ENCODE data around the gene NOC2L.
"Not testable (repeated sequence)": the region's sequence is repeated elsewhere in the genome, so short reads cannot be mapped to it uniquely, and the experiment has no call there.

DNA sequence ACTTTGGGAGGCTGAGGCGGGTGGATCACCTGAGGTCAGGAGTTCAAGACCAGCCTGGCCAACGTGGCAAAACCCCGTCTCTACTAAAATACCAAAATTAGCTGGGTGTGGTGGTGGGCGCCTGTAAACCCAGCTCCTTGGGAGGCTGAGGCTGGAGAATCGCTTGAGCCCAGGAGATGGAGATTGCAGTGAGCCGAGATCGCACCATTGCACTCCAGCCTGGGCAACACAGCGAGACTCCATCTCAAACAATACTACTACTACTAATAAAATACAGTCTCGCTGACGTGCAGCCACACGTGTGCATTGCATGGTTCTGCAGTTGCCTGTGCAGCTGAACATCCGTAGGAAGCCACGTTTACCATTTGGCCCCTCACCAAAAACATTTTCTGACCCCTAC lies 12.2 kb downstream of the NOC2L start:
- TF ChIP-seq, protein P1, sequence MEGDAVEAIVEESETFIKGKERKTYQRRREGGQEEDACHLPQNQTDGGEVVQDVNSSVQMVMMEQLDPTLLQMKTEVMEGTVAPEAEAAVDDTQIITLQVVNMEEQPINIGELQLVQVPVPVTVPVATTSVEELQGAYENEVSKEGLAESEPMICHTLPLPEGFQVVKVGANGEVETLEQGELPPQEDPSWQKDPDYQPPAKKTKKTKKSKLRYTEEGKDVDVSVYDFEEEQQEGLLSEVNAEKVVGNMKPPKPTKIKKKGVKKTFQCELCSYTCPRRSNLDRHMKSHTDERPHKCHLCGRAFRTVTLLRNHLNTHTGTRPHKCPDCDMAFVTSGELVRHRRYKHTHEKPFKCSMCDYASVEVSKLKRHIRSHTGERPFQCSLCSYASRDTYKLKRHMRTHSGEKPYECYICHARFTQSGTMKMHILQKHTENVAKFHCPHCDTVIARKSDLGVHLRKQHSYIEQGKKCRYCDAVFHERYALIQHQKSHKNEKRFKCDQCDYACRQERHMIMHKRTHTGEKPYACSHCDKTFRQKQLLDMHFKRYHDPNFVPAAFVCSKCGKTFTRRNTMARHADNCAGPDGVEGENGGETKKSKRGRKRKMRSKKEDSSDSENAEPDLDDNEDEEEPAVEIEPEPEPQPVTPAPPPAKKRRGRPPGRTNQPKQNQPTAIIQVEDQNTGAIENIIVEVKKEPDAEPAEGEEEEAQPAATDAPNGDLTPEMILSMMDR (IDR thresholded peaks at IDR 0.05; ENCODE audit: low read length), result not testable (repeated sequence)
- not testable (repeated sequence) for TF ChIP-seq EZH2phosphoT487 (IDR thresholded peaks at IDR 0.05; ENCODE audit: low read length); EZH2 (optimal IDR thresholded peaks at IDR 0.05; ENCODE audit: low read depth, low read length)
